ENCODE results near the gene FIP1L1. TPM values are rescaled to one million over a fixed set of nuclear protein-coding genes. Genes with fewer than 3 reads are reported as not detected.

Gene FIP1L1
- total and polyA plus RNA-seq, 2 of the 13 experiments (the other 11 are each of a cell fraction or from before 2014, with no cell fraction given) = 14.9 to 69.4 TPM

DNA sequence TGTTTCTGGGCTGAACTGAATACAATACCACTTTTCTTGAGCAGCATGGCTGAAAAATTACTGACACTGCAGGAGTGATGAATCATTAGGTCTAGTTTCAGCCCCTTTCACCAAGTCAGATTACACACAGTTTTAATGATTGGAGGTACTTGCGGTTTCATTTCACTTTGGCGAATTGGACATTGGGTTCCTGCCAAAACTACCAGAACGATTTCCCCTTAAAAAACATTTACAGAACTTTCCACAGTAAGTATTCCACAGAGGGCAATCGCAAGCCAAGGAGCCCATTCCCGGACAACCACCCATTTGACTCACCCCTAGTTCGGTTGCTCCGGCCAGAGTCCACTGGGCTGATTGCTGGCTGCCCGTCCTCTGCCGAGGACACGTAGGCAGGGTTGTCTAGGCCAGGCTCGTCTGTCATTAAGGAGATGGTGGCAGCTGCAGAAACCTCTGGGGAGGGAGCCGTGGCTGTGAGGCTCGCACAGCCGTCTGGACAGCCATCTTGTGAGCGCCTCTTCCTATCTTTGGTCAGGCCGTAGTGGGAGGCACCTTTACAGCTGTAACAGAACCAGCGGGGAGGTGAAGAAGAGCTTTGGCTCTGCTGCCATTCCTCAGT lies 130.3 kb downstream of the FIP1L1 start (continued):
- TF ChIP-seq ZFP1 (CRISPR knock-in tag; IDR thresholded peaks at IDR 0.05) (no peak), ZSCAN20 (CRISPR knock-in tag; IDR thresholded peaks at IDR 0.05; ENCODE audit: borderline replicate concordance) (no peak), NAIF1 (CRISPR knock-in tag; IDR thresholded peaks at IDR 0.05; ENCODE audit: borderline replicate concordance) (no peak), ERF (CRISPR knock-in tag; IDR thresholded peaks at IDR 0.05) (peak; percentile 32; the same call in 1 of the 2 replicates), ZNF652 (CRISPR knock-in tag; IDR thresholded peaks at IDR 0.05; ENCODE audit: borderline replicate concordance, low read depth) (no peak), ZMYM4 (CRISPR knock-in tag; IDR thresholded peaks at IDR 0.05) (peak; percentile 37; the same call in 1 of the 2 replicates), BRD4 (CRISPR knock-in tag; IDR thresholded peaks at IDR 0.05) (0 out of 2 replicates have a peak, but pooled peaks have one; percentile 34), ZMYM3 (CRISPR knock-in tag; IDR thresholded peaks at IDR 0.05) (peak; percentile 38; the same call in 1 of the 2 replicates), MEF2D (CRISPR knock-in tag; IDR thresholded peaks at IDR 0.05) (0 out of 2 replicates have a peak, but pooled peaks have one; percentile 24), POLR2G (IDR thresholded peaks at IDR 0.05; ENCODE audit: low read depth, low read length) (peak; percentile 34; the same call in 1 of the 2 replicates), HNRNPK (IDR thresholded peaks at IDR 0.05; ENCODE audit: low read depth, low read length, poor library complexity, severe bottlenecking) (no peak), ZNF501 (CRISPR knock-in tag; IDR thresholded peaks at IDR 0.05) (peak; percentile 72), ZNF256 (CRISPR knock-in tag; conservative IDR thresholded peaks at IDR 0.05) (0 out of 2 replicates have a peak, but pooled peaks have one; percentile 35), MBD4 (IDR thresholded peaks at IDR 0.05; ENCODE audit: borderline replicate concordance, low read length) (no peak), CHCHD3 (CRISPR knock-in tag; IDR thresholded peaks at IDR 0.05) (no peak), KDM5B (CRISPR knock-in tag; IDR thresholded peaks at IDR 0.05; ENCODE audit: borderline replicate concordance) (peak; percentile 39; the same call in 1 of the 2 replicates), ZNF891 (CRISPR knock-in tag; IDR thresholded peaks at IDR 0.05) (0 out of 2 replicates have a peak, but pooled peaks have one; percentile 22), POLR2AphosphoS2 (IDR thresholded peaks at IDR 0.05; ENCODE audit: low read depth, low read length) (no peak), REL (CRISPR knock-in tag; conservative IDR thresholded peaks at IDR 0.05) (no peak)
- TF ChIP-seq, protein P1, sequence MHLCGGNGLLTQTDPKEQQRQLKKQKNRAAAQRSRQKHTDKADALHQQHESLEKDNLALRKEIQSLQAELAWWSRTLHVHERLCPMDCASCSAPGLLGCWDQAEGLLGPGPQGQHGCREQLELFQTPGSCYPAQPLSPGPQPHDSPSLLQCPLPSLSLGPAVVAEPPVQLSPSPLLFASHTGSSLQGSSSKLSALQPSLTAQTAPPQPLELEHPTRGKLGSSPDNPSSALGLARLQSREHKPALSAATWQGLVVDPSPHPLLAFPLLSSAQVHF (CRISPR knock-in tag; IDR thresholded peaks at IDR 0.05) = no peak
- TF ChIP-seq, protein P2, sequence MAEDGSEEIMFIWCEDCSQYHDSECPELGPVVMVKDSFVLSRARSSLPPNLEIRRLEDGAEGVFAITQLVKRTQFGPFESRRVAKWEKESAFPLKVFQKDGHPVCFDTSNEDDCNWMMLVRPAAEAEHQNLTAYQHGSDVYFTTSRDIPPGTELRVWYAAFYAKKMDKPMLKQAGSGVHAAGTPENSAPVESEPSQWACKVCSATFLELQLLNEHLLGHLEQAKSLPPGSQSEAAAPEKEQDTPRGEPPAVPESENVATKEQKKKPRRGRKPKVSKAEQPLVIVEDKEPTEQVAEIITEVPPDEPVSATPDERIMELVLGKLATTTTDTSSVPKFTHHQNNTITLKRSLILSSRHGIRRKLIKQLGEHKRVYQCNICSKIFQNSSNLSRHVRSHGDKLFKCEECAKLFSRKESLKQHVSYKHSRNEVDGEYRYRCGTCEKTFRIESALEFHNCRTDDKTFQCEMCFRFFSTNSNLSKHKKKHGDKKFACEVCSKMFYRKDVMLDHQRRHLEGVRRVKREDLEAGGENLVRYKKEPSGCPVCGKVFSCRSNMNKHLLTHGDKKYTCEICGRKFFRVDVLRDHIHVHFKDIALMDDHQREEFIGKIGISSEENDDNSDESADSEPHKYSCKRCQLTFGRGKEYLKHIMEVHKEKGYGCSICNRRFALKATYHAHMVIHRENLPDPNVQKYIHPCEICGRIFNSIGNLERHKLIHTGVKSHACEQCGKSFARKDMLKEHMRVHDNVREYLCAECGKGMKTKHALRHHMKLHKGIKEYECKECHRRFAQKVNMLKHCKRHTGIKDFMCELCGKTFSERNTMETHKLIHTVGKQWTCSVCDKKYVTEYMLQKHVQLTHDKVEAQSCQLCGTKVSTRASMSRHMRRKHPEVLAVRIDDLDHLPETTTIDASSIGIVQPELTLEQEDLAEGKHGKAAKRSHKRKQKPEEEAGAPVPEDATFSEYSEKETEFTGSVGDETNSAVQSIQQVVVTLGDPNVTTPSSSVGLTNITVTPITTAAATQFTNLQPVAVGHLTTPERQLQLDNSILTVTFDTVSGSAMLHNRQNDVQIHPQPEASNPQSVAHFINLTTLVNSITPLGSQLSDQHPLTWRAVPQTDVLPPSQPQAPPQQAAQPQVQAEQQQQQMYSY (CRISPR knock-in tag; IDR thresholded peaks at IDR 0.05) = 0 out of 2 replicates have a peak, but pooled peaks have one; percentile 34
- TF ChIP-seq, protein P3, sequence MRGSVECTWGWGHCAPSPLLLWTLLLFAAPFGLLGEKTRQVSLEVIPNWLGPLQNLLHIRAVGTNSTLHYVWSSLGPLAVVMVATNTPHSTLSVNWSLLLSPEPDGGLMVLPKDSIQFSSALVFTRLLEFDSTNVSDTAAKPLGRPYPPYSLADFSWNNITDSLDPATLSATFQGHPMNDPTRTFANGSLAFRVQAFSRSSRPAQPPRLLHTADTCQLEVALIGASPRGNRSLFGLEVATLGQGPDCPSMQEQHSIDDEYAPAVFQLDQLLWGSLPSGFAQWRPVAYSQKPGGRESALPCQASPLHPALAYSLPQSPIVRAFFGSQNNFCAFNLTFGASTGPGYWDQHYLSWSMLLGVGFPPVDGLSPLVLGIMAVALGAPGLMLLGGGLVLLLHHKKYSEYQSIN (CRISPR knock-in tag; IDR thresholded peaks at IDR 0.05; ENCODE audit: borderline replicate concordance) = no peak
- TF ChIP-seq, protein P4, sequence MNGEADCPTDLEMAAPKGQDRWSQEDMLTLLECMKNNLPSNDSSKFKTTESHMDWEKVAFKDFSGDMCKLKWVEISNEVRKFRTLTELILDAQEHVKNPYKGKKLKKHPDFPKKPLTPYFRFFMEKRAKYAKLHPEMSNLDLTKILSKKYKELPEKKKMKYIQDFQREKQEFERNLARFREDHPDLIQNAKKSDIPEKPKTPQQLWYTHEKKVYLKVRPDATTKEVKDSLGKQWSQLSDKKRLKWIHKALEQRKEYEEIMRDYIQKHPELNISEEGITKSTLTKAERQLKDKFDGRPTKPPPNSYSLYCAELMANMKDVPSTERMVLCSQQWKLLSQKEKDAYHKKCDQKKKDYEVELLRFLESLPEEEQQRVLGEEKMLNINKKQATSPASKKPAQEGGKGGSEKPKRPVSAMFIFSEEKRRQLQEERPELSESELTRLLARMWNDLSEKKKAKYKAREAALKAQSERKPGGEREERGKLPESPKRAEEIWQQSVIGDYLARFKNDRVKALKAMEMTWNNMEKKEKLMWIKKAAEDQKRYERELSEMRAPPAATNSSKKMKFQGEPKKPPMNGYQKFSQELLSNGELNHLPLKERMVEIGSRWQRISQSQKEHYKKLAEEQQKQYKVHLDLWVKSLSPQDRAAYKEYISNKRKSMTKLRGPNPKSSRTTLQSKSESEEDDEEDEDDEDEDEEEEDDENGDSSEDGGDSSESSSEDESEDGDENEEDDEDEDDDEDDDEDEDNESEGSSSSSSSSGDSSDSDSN (CRISPR knock-in tag; IDR thresholded peaks at IDR 0.05) = peak; percentile 78
